Stimulated activated CD4-positive, alpha-beta T cell treated with anti-CD3 and anti-CD28 coated beads, Interleukin-1b, Interleukin-23, amount 100 ng/mL, for 24 hours (primary cell): Measurements from ENCODE around the gene HSP90AB1.
A peak's percentile ranks its signal among the peaks of the same experiment; 100 is the strongest.

ENCODE experiments used
- DNase-seq, 4 experiments: peaks; one replicate each; pipeline ENCODE4 v3.0.0-alpha.2; 2020; ENCODE audit warnings: low read depth in 4 of 4, low spot score in 1 of 4

Gene HSP90AB1

GRCh38 chr6:44254191-44255104 is 7.5 kb downstream of the HSP90AB1 start:
- no peak for DNase-seq

- no peak for DNase-seq
Measured at GRCh38 chr6:44255105-44255808, 8.4 kb downstream of the HSP90AB1 start.

- no peak for DNase-seq
Measured at GRCh38 chr6:44255871-44256774, 9.2 kb downstream of the HSP90AB1 start.

- DNase-seq, result no peak
Measured at GRCh38 chr6:44256775-44257024, 9.8 kb downstream of the HSP90AB1 start.

- peak in 1 of 4 experiments; percentile 57 for DNase-seq
Measured at GRCh38 chr6:44257025-44257752, 10.3 kb downstream of the HSP90AB1 start, which contains the start of gene SLC35B2. Gene SLC35B2, minus strand, starts transcription at chr6:44257528. Its CDS starts 118 bp downstream, at chr6:44257410.

- no peak for DNase-seq
Measured at GRCh38 chr6:44257753-44258324, 10.9 kb downstream of the HSP90AB1 start.

GRCh38 chr6:44258325-44258863 is 11.5 kb downstream of the HSP90AB1 start:
- DNase-seq, result no peak

- no peak for DNase-seq
Measured at GRCh38 chr6:44258921-44259320, 12.0 kb downstream of the HSP90AB1 start.

GRCh38 chr6:44260011-44260410 is 13.1 kb downstream of the HSP90AB1 start:
- no peak for DNase-seq

GRCh38 chr6:44260451-44261297 is 13.8 kb downstream of the HSP90AB1 start:
- no peak for DNase-seq

GRCh38 chr6:44261581-44261980 is 14.7 kb downstream of the HSP90AB1 start:
- DNase-seq, result no peak

- DNase-seq, result no peak
Measured at GRCh38 chr6:44262467-44263353, 15.8 kb downstream of the HSP90AB1 start.

- no peak for DNase-seq
Measured at GRCh38 chr6:44263354-44264100, 16.6 kb downstream of the HSP90AB1 start.

- no peak for DNase-seq
Measured at GRCh38 chr6:44264154-44265006, 17.5 kb downstream of the HSP90AB1 start.

GRCh38 chr6:44265007-44265721 is 18.3 kb downstream of the HSP90AB1 start, which contains the start of gene NFKBIE:
Gene NFKBIE, minus strand, starts transcription at chr6:44265551. Its CDS starts 205 bp downstream, at chr6:44265346.
- peak; percentile 90 to 97 (median 95) for DNase-seq
